Myocyte (in vitro differentiated cells): ENCODE measurements around the gene AHSG. TPM values are rescaled to one million over a fixed set of nuclear protein-coding genes. Genes with fewer than 3 reads are reported as not detected.

ENCODE experiments used
- total RNA-seq: library from RNA; depleted of rRNA; stranded (reverse); fragments of >200 nt; gene quantifications from 2 replicates; pipeline ENCODE4 v1.2.3, GENCODE V29; 2014

Gene AHSG
- total RNA-seq, 1 donor from 2014 or later, result not detected

Other genes starting within 250 kb of the AHSG start
- gene CRYGS, start 68.7 kb upstream of the AHSG start, total RNA-seq, result 0.47 and 0.48 TPM in 2 replicates
- gene TBCCD1, start 45.7 kb upstream of the AHSG start, total RNA-seq, result 13.0 and 13.8 TPM in 2 replicates
- 109 and 188 TPM in 2 replicates for gene DNAJB11, start 42.3 kb upstream of the AHSG start, total RNA-seq
- gene FETUB, start 27.3 kb downstream of the AHSG start, total RNA-seq, result not detected in 2 replicates
- gene HRG, start 53.0 kb downstream of the AHSG start, total RNA-seq, result not detected in 2 replicates
- not detected in 2 replicates for gene KNG1, start 104.3 kb downstream of the AHSG start, total RNA-seq
- gene EIF4A2, start 170.5 kb downstream of the AHSG start, total RNA-seq, result 1,024 and 1,042 TPM in 2 replicates
- 15.2 and 16.5 TPM in 2 replicates for gene RFC4, start 193.4 kb downstream of the AHSG start, total RNA-seq
- not detected in 2 replicates for gene ADIPOQ, start 229.7 kb downstream of the AHSG start, total RNA-seq